BJ (cell line): ENCODE data around the gene TNFRSF4. TPM values are rescaled to one million over a fixed set of nuclear protein-coding genes. Genes with fewer than 3 reads are reported as not detected.

Source experiments
- CTCF ChIA-PET: fragments of 350-600 bp; formaldehyde crosslinking; extraction: SDS; loops from one replicate; lab custom pipeline; 2021; ENCODE audit warnings: antibody characterized with exemption, inconsistent platforms; lab: Yijun Ruan, JAX
- POLR2A ChIA-PET: fragments of 300-600 bp; sonication (Branson Sonifier 250); formaldehyde crosslinking; extraction: SDS; loops from one replicate; lab custom pipeline; 2021; ENCODE audit warnings: antibody characterized with exemption; lab: Charles Lee
- DNase-seq: peaks from one replicate; pipeline ENCODE4 v3.0.0-alpha.2; 2011; ENCODE audit warnings: low read depth
- H3K27me3 ChIP-seq: 2 replicates; pipeline ENCODE4 v1.6.0; 2011; ENCODE audit warnings: low read length; ENCODE audit not compliant: control insufficient read depth, insufficient read depth
- H3K36me3 ChIP-seq: 2 replicates; pipeline ENCODE4 v1.5.1; 2011; ENCODE audit warnings: low read length; ENCODE audit not compliant: control insufficient read depth, insufficient read depth
- H3K4me3 ChIP-seq: 2 replicates; pipeline ENCODE4 v1.5.1; 2011; ENCODE audit warnings: low read depth, mild to moderate bottlenecking, control low read depth, low read length
- polyA plus RNA-seq: library from polyadenylated mRNA; depleted of rRNA; stranded (reverse); fragments of >200 nt; gene quantifications from 2 replicates; pipeline ENCODE4 v1.2.3, GENCODE V29; 2011
- TF ChIP-seq, protein P1 (sequence below): IDR thresholded peaks from 2 replicates; pipeline ENCODE4 v1.5.1; 2011; ENCODE audit warnings: low read depth, mild to moderate bottlenecking, control low read depth, inconsistent platforms, low read length, moderate library complexity; ENCODE audit not compliant: insufficient read depth

Gene TNFRSF4
- polyA plus RNA-seq, 1 experiment: not detected

DNA sequence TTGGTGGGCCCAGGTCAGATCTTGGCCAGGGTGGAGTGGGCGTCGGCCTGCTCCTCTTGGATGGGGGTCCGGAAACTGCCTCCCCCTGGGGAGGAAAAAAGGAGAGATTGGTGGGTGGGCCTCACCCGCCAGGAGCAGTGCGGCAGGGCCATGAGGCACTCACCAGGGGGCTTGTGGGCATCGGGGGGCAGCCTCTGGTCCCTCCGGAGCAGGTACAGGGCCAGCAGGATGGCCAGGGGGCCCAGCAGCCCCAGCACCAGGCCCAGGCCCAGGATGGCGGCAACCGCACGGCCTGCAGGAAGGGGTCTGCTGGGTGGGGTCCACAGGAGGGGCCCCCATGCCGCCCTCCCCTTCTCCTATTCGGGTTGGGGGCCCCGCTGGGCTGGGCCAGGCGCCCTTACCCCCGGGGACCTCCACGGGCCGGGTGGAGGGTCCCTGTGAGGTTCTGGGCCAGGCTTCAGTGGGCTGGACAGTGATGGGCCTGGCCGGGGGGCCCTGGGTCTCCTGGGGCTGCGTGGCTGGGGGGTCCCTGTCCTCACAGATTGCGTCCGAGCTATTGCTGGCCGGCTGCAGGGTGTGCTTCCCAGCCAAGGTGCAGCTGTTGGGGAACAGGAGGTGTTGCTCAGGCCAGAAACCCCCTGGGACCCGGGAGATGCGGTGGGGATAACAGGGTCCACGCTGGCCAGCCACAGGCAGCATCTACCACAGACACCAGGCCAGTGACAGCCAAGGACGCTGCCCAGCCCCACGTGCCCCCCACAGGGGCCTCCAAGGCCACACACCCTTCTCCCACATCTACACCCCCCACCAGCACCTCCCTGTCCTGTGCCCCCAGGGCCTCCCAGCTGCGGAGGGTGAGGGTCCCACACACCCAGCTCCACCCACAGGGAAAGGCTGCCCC lies 2.2 kb downstream of the TNFRSF4 start:
- H3K27me3 ChIP-seq: no peaks in the 10 kb centered on the region
- CTCF ChIA-PET: no interaction called here
- peaks cover 4% of the 10 kb centered on the region for H3K36me3 ChIP-seq
- no peak for DNase-seq
- POLR2A ChIA-PET: no interaction called here
- H3K4me3 ChIP-seq: no peak overlapping the region
- TF ChIP-seq, protein P1, sequence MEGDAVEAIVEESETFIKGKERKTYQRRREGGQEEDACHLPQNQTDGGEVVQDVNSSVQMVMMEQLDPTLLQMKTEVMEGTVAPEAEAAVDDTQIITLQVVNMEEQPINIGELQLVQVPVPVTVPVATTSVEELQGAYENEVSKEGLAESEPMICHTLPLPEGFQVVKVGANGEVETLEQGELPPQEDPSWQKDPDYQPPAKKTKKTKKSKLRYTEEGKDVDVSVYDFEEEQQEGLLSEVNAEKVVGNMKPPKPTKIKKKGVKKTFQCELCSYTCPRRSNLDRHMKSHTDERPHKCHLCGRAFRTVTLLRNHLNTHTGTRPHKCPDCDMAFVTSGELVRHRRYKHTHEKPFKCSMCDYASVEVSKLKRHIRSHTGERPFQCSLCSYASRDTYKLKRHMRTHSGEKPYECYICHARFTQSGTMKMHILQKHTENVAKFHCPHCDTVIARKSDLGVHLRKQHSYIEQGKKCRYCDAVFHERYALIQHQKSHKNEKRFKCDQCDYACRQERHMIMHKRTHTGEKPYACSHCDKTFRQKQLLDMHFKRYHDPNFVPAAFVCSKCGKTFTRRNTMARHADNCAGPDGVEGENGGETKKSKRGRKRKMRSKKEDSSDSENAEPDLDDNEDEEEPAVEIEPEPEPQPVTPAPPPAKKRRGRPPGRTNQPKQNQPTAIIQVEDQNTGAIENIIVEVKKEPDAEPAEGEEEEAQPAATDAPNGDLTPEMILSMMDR: no peak

DNA sequence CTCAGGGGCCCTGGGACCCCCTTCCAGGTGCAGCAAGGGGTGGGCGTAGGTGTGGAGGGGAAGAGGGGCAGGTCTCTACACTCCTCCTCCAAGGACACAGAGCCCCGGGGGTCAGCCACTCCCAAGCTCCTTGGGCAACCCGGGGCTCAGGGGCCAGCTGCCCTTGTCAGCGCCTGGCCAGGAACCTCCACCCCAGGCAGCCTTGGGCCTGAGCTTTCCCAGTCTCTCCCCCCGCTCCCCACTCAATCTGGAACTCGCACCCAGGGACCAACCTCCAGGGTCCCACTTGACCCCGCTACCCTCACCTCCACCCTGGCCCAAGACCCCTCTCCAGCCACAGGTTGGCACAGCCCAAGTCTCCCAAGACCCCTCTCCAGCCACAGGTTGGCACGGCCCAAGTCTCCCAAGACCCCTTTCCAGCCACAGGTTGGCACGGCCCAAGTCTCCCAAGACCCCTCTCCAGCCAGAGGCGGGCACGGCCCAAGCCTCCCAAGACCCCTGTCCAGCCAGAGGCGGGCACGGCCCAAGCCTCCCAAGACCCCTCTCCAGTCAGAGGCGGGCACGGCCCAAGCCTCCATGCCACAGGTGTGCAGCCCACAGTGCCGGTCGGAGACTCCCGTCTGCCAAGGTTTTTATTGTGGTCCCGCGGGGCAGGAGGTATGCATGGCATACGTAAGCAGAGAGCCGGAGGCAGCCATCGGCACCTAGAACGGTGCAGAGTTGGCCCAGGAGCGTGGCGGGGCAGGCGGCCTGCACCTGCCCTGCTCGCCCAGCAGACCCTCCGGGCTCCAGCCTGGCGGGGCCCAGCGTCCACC lies 3.0 kb downstream of the TNFRSF4 start:
- Histone ChIP-seq H3K4me3 (no peak overlapping the region), H3K27me3 (no peaks in the 10 kb centered on the region), H3K36me3 (no peaks in the 10 kb centered on the region; the same call in 1 of the 2 replicates)
- CTCF ChIA-PET: interaction anchor here (1.0 kb wide), 1 partner anchor 9 kb away, joined by 3 read pairs; no protein-coding TSS in a partner anchor
- DNase-seq: no peak
- TF ChIP-seq, protein P1: no peak
- POLR2A ChIA-PET: no interaction called here

DNA sequence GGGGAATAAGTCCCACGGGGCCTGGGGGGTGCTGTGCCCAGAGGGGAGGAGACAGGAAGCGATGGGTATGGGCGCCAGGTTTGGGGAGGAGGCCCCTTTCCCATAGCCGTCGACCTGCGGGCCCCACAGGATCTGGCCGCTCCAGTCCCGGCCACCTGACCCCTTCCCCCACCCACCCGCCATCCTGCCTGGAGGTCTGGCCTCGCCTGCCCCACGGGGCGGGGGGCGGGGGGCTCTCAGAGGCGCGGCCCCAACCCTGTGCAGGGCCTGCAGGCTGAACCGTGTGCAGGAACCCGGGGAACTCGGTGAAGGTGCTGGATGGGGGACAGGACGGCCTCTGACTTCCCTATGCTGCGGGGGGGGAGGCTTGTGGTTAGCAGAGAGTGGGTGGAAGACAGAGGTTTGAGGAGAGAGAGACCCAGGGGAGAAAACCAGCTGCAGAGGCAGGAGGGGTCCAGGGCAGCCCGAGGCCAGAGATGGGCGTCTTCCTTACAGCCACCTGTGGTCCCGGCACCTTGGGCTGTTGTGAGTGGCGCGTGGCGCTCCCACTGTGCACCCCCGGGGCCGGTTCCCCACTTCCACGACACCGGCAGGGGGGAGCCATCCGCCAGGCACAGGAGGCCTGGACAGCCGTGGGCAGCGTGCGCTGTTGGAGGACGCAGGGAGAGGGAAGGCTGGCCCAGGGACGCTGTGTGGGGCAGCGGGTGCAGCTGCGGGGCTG lies 5.1 kb downstream of the TNFRSF4 start:
- no peak for DNase-seq
- ChIA-PET CTCF (interaction anchor here (1.2 kb wide), 1 partner anchor 18 kb away, joined by 3 read pairs; no protein-coding TSS in a partner anchor), POLR2A (interaction anchor here (0.6 kb wide), 1 partner anchor 110 kb away, joined by 6 read pairs; no protein-coding TSS in a partner anchor)
- peaks cover 2% of the 10 kb centered on the region; the same call in 1 of the 2 replicates for H3K27me3 ChIP-seq
- no peak overlapping the region for H3K4me3 ChIP-seq
- no peaks in the 10 kb centered on the region for H3K36me3 ChIP-seq
- TF ChIP-seq, protein P1: no peak

DNA sequence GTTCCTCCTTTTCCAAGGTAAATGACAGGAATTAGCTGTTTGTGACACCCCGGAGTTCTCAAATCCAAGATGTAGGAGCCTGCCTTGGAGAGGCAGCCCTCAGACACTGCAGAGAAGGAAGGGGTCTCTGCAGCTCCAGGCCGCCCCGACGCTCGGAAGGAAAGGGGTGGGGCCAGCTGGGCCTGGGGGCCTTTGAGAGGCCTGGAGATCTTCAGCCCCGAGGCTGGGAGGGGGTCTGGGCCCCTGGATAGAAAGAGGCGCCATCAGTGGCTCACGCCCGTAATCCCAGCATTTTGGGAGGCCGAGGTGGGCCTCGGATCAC lies 6.4 kb downstream of the TNFRSF4 start:
- Histone ChIP-seq H3K36me3 (no peaks in the 10 kb centered on the region), H3K4me3 (no peak overlapping the region), H3K27me3 (peaks cover 2% of the 10 kb centered on the region; the same call in 1 of the 2 replicates)
- CTCF ChIA-PET: no interaction called here
- POLR2A ChIA-PET: no interaction called here
- TF ChIP-seq, protein P1: no peak
- no peak for DNase-seq
